ENCODE results near the gene ERFL. TPM values are rescaled to one million over a fixed set of nuclear protein-coding genes. Genes with fewer than 3 reads are reported as not detected.
A peak's percentile ranks its signal among the peaks of the same experiment; 100 is the strongest.

Gene ERFL
- total RNA-seq, 2 donors from 2014 or later, result 0.28 to 0.41 TPM

- ATAC-seq (ENCODE audit: insufficient number of reproducible peaks, low FRiP score, low read depth) (no peak), DNase-seq (ENCODE audit: low spot score) (no peak)
- Histone ChIP-seq H3K4me3 (no peak overlapping the region), H3K4me1 (ENCODE audit: control insufficient read depth in 1 of 2, low read depth in 2 of 2) (peaks cover 19 to 30% of the 10 kb centered on the region in 2 donors), H3K27me3 (replicated peaks; ENCODE audit: insufficient read depth) (no peaks in the 10 kb centered on the region), H3K9me3 (no peaks in the 10 kb centered on the region), H3K27ac (no peak overlapping the region), H3K36me3 (peaks cover 50% of the 10 kb centered on the region)
- TF ChIP-seq CTCF (IDR thresholded peaks at IDR 0.05), result no peak
Measured at GRCh38 chr19:41864374-41864773, 63.9 kb downstream of the ERFL start.

GRCh38 chr19:41863209-41863931 is 64.9 kb downstream of the ERFL start:
- DNase-seq (ENCODE audit: low spot score) (no peak), ATAC-seq (ENCODE audit: insufficient number of reproducible peaks, low FRiP score, low read depth) (no peak)
- Histone ChIP-seq H3K4me3 (no peak overlapping the region), H3K27ac (no peak overlapping the region), H3K9me3 (no peaks in the 10 kb centered on the region), H3K36me3 (peaks cover 40% of the 10 kb centered on the region), H3K4me1 (ENCODE audit: control insufficient read depth in 1 of 2, low read depth in 2 of 2) (peaks cover 22 to 30% of the 10 kb centered on the region in 2 donors), H3K27me3 (replicated peaks; ENCODE audit: insufficient read depth) (no peaks in the 10 kb centered on the region)
- no peak for TF ChIP-seq CTCF (IDR thresholded peaks at IDR 0.05)

GRCh38 chr19:41862445-41862986 is 65.7 kb downstream of the ERFL start:
- Histone ChIP-seq H3K4me3 (peak overlapping the region; percentile 23), H3K4me1 (ENCODE audit: control insufficient read depth in 1 of 2, low read depth in 2 of 2) (peaks cover 22 to 30% of the 10 kb centered on the region in 2 donors), H3K27ac (no peak overlapping the region), H3K36me3 (peaks cover 40% of the 10 kb centered on the region), H3K9me3 (no peaks in the 10 kb centered on the region), H3K27me3 (replicated peaks; ENCODE audit: insufficient read depth) (no peaks in the 10 kb centered on the region)
- DNase-seq (ENCODE audit: low spot score) (no peak), ATAC-seq (ENCODE audit: insufficient number of reproducible peaks, low FRiP score, low read depth) (no peak)
- no peak for TF ChIP-seq CTCF (IDR thresholded peaks at IDR 0.05)

- Histone ChIP-seq H3K4me3 (peak overlapping the region; percentile 23), H3K36me3 (peaks cover 37% of the 10 kb centered on the region), H3K9me3 (no peaks in the 10 kb centered on the region), H3K27me3 (replicated peaks; ENCODE audit: insufficient read depth) (no peaks in the 10 kb centered on the region), H3K4me1 (ENCODE audit: control insufficient read depth in 1 of 2, low read depth in 2 of 2) (peaks cover 22 to 30% of the 10 kb centered on the region in 2 donors), H3K27ac (no peak overlapping the region)
- DNase-seq (ENCODE audit: low spot score), result no peak
- no peak for TF ChIP-seq CTCF (IDR thresholded peaks at IDR 0.05)
- no peak for ATAC-seq (ENCODE audit: insufficient number of reproducible peaks, low FRiP score, low read depth)
Measured at GRCh38 chr19:41861846-41862245, 66.4 kb downstream of the ERFL start.

- Histone ChIP-seq H3K36me3 (peaks cover 37% of the 10 kb centered on the region), H3K9me3 (no peaks in the 10 kb centered on the region), H3K4me1 (ENCODE audit: control insufficient read depth in 1 of 2, low read depth in 2 of 2) (peaks cover 22 to 30% of the 10 kb centered on the region in 2 donors), H3K4me3 (peak overlapping the region; percentile 96), H3K27me3 (replicated peaks; ENCODE audit: insufficient read depth) (no peaks in the 10 kb centered on the region), H3K27ac (peak overlapping the region; percentile 95)
- no peak for TF ChIP-seq CTCF (IDR thresholded peaks at IDR 0.05)
- ATAC-seq (ENCODE audit: insufficient number of reproducible peaks, low FRiP score, low read depth) (no peak), DNase-seq (ENCODE audit: low spot score) (no peak)
Measured at GRCh38 chr19:41861116-41861768, 67.0 kb downstream of the ERFL start.
